ENCODE measurements around the gene PCMTD2.
"Not testable (repeated sequence)": the region's sequence is repeated elsewhere in the genome, so short reads cannot be mapped to it uniquely, and the experiment has no call there.

Gene PCMTD2

GRCh38 chr20:64286447-64287263 is 31.1 kb downstream of the PCMTD2 start:
- DNase-seq (ENCODE audit: low read depth), result not testable (repeated sequence)

GRCh38 chr20:64287264-64287590 is 31.7 kb downstream of the PCMTD2 start:
- DNase-seq (ENCODE audit: low read depth), result not testable (repeated sequence)

- DNase-seq (ENCODE audit: low read depth), result not testable (repeated sequence)
Measured at GRCh38 chr20:64292167-64292566, 36.6 kb downstream of the PCMTD2 start.

- DNase-seq (ENCODE audit: low read depth), result not testable (repeated sequence)
Measured at GRCh38 chr20:64303086-64303485, 47.5 kb downstream of the PCMTD2 start.

- DNase-seq (ENCODE audit: low read depth), result not testable (repeated sequence)
Measured at GRCh38 chr20:64313761-64314160, 58.2 kb downstream of the PCMTD2 start.

- DNase-seq (ENCODE audit: low read depth), result not testable (repeated sequence)
Measured at GRCh38 chr20:64315381-64315780, 59.8 kb downstream of the PCMTD2 start.

GRCh38 chr20:64315884-64316283 is 60.3 kb downstream of the PCMTD2 start:
- not testable (repeated sequence) for DNase-seq (ENCODE audit: low read depth)

GRCh38 chr20:64316415-64317083 is 61.0 kb downstream of the PCMTD2 start:
- not testable (repeated sequence) for DNase-seq (ENCODE audit: low read depth)

- DNase-seq (ENCODE audit: low read depth), result not testable (repeated sequence)
Measured at GRCh38 chr20:64317331-64317730, 61.8 kb downstream of the PCMTD2 start.

GRCh38 chr20:64318056-64318455 is 62.5 kb downstream of the PCMTD2 start:
- not testable (repeated sequence) for DNase-seq (ENCODE audit: low read depth)

GRCh38 chr20:64322031-64322789 is 66.7 kb downstream of the PCMTD2 start:
- not testable (repeated sequence) for DNase-seq (ENCODE audit: low read depth)
